Measurements from ENCODE around the gene TBC1D23.

The TBC1D23 gene

GRCh38 chr3:100213891-100214573 is 46.8 kb upstream of the TBC1D23 start:
- TF ChIP-seq, protein P1, sequence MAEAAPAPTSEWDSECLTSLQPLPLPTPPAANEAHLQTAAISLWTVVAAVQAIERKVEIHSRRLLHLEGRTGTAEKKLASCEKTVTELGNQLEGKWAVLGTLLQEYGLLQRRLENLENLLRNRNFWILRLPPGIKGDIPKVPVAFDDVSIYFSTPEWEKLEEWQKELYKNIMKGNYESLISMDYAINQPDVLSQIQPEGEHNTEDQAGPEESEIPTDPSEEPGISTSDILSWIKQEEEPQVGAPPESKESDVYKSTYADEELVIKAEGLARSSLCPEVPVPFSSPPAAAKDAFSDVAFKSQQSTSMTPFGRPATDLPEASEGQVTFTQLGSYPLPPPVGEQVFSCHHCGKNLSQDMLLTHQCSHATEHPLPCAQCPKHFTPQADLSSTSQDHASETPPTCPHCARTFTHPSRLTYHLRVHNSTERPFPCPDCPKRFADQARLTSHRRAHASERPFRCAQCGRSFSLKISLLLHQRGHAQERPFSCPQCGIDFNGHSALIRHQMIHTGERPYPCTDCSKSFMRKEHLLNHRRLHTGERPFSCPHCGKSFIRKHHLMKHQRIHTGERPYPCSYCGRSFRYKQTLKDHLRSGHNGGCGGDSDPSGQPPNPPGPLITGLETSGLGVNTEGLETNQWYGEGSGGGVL (tag by site-specific recombination; IDR thresholded peaks at IDR 0.05) = no peak
- no peak for TF ChIP-seq ZNF174 (tag by site-specific recombination; IDR thresholded peaks at IDR 0.05)
- Histone ChIP-seq H3K9me3 (ENCODE audit: control insufficient read depth, insufficient read depth, low read depth, low read length) (no peaks in the 10 kb centered on the region), H3K36me3 (ENCODE audit: control insufficient read depth in 2 of 2, insufficient read depth in 1 of 2, low read length in 2 of 2) (no peaks in the 10 kb centered on the region), H3K4me1 (ENCODE audit: control insufficient read depth, insufficient read depth, low read length) (no peaks in the 10 kb centered on the region; the same call in 1 of the 2 replicates), H3K27ac (ENCODE audit: extremely low read depth, low read depth, low read length) (no peak overlapping the region), H3K4me3 (ENCODE audit: low read depth, low read length) (no peak overlapping the region)
- CTCF ChIA-PET = interaction anchor here (0.5 kb wide), 1 partner anchor 17 kb away, joined by 4 read pairs; no protein-coding TSS in a partner anchor
- POLR2A ChIA-PET = no interaction called here

- Histone ChIP-seq H3K4me3 (ENCODE audit: low read depth, low read length) (no peak overlapping the region), H3K9me3 (ENCODE audit: control insufficient read depth, insufficient read depth, low read depth, low read length) (no peaks in the 10 kb centered on the region), H3K4me1 (ENCODE audit: control insufficient read depth, insufficient read depth, low read length) (no peaks in the 10 kb centered on the region; the same call in 1 of the 2 replicates), H3K36me3 (ENCODE audit: control insufficient read depth in 2 of 2, insufficient read depth in 1 of 2, low read length in 2 of 2) (no peaks in the 10 kb centered on the region), H3K27ac (ENCODE audit: extremely low read depth, low read depth, low read length) (no peak overlapping the region)
- ChIA-PET POLR2A (no interaction called here), CTCF (interaction anchor here (0.6 kb wide), 1 partner anchor 558 kb away, joined by 4 read pairs; no protein-coding TSS in a partner anchor)
- no peak for TF ChIP-seq ZNF146 (tag by site-specific recombination; IDR thresholded peaks at IDR 0.05)
- TF ChIP-seq INSM2 (tag by site-specific recombination; IDR thresholded peaks at IDR 0.05) = no peak
- TF ChIP-seq, protein P2, sequence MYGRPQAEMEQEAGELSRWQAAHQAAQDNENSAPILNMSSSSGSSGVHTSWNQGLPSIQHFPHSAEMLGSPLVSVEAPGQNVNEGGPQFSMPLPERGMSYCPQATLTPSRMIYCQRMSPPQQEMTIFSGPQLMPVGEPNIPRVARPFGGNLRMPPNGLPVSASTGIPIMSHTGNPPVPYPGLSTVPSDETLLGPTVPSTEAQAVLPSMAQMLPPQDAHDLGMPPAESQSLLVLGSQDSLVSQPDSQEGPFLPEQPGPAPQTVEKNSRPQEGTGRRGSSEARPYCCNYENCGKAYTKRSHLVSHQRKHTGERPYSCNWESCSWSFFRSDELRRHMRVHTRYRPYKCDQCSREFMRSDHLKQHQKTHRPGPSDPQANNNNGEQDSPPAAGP (tag by site-specific recombination; IDR thresholded peaks at IDR 0.05) = no peak
- no peak for TF ChIP-seq PRDM6 (tag by site-specific recombination; IDR thresholded peaks at IDR 0.05)
- no peak for TF ChIP-seq ZNF433 (tag by site-specific recombination; IDR thresholded peaks at IDR 0.05; ENCODE audit: low read depth)
- TF ChIP-seq BCL11B (tag by site-specific recombination; IDR thresholded peaks at IDR 0.05; ENCODE audit: low read depth) = no peak
- TF ChIP-seq ZNF792 (tag by site-specific recombination; IDR thresholded peaks at IDR 0.05) = no peak
- no peak for TF ChIP-seq ZNF48 (tag by site-specific recombination; IDR thresholded peaks at IDR 0.05)
- TF ChIP-seq ZNF223 (tag by site-specific recombination; IDR thresholded peaks at IDR 0.05) = no peak
- TF ChIP-seq ZNF660 (tag by site-specific recombination; IDR thresholded peaks at IDR 0.05) = no peak
- no peak for TF ChIP-seq ZNF114 (tag by site-specific recombination; IDR thresholded peaks at IDR 0.05)
- TF ChIP-seq ZNF785 (tag by site-specific recombination; IDR thresholded peaks at IDR 0.05) = no peak
- TF ChIP-seq ZNF16 (tag by site-specific recombination; IDR thresholded peaks at IDR 0.05; ENCODE audit: low read depth) = no peak
- no peak for TF ChIP-seq ZBTB21 (tag by site-specific recombination; IDR thresholded peaks at IDR 0.05)
- no peak for TF ChIP-seq ZNF510 (tag by site-specific recombination; IDR thresholded peaks at IDR 0.05; ENCODE audit: insufficient replicate concordance)
- no peak for TF ChIP-seq ZNF280C (tag by site-specific recombination; IDR thresholded peaks at IDR 0.05)
- TF ChIP-seq ZNF768 (tag by site-specific recombination; IDR thresholded peaks at IDR 0.05) = no peak
These were observed 46.2 kb upstream of the TBC1D23 start for GRCh38 chr3:100214574-100214964.
